GM13976 (cell line): ENCODE measurements around the gene NTNG2.
A peak's percentile ranks its signal among the peaks of the same experiment; 100 is the strongest.

Source experiments
- DNase-seq: peaks from one replicate; pipeline ENCODE4 v3.0.0; 2012; ENCODE audit warnings: low spot score
- in situ Hi-C: fragments of 300-500 bp; cut with MboI; formaldehyde crosslinking; loops from one replicate; pipeline ENCODE4 v1.12.0; 2022; ENCODE audit warnings: low sequenced_read_pairs, mixed read lengths, inconsistent platforms; ENCODE audit not compliant: unreplicated experiment
- TF ChIP-seq, protein P1 (sequence below): IDR thresholded peaks from 2 replicates; pipeline ENCODE4 v1.5.1; 2012; ENCODE audit warnings: borderline replicate concordance, mild to moderate bottlenecking; ENCODE audit not compliant: insufficient read depth; ENCODE audit errors: extremely low read depth, missing control alignments, control extremely low read depth

Gene NTNG2

DNA sequence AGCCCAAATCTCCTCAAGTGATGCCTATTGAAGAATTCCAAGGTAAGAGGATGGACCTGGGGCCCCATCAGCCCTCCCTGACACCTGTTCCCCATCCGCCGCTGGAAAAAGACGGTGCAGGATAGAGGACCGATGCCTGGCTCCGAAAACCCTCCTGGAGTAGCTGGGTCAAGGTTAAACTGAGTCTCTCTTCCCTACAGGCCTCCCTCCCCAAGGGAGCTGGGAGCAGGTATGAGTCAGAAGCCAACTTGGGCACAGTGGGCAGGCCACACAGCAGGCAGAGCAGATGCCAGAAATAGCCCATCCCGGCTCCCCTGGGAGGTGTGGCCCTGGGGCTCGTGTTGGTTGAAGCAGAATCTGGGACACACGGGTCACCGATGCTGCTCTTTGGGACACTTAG lies 75.6 kb downstream of the NTNG2 start:
- no peak for DNase-seq
- in situ Hi-C loops: no loop called here
- TF ChIP-seq, protein P1, sequence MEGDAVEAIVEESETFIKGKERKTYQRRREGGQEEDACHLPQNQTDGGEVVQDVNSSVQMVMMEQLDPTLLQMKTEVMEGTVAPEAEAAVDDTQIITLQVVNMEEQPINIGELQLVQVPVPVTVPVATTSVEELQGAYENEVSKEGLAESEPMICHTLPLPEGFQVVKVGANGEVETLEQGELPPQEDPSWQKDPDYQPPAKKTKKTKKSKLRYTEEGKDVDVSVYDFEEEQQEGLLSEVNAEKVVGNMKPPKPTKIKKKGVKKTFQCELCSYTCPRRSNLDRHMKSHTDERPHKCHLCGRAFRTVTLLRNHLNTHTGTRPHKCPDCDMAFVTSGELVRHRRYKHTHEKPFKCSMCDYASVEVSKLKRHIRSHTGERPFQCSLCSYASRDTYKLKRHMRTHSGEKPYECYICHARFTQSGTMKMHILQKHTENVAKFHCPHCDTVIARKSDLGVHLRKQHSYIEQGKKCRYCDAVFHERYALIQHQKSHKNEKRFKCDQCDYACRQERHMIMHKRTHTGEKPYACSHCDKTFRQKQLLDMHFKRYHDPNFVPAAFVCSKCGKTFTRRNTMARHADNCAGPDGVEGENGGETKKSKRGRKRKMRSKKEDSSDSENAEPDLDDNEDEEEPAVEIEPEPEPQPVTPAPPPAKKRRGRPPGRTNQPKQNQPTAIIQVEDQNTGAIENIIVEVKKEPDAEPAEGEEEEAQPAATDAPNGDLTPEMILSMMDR: no peak

GRCh38 chr9:132238026-132238972 lies 76.4 kb downstream of the NTNG2 start:
- in situ Hi-C loops: no loop called here
- DNase-seq: no peak
- TF ChIP-seq, protein P1: no peak

GRCh38 chr9:132238992-132239391 lies 77.1 kb downstream of the NTNG2 start:
- in situ Hi-C loops: no loop called here
- TF ChIP-seq, protein P1: no peak
- DNase-seq: no peak

DNA sequence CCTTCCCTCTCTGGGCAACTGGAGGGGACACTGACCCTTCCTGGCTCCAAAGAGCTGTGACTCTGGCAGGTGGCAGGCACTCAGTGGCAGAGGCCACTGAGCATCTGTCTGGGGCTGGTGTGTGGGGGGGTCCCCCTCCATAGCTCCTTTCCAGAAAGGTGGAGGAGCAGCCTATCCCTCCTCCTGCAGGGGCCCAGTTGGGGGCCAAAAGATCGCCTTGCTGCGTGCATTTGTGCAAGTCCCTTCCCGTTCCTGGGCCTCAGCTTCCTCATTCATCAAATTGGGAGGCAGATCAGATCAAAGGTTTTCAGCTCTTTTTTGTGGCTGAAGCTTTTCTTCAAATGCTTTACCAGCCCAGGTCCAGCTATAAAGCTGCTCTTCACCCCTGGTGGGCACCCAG lies 77.7 kb downstream of the NTNG2 start:
- no peak for DNase-seq
- TF ChIP-seq, protein P1: no peak
- in situ Hi-C loops: no loop called here

DNA sequence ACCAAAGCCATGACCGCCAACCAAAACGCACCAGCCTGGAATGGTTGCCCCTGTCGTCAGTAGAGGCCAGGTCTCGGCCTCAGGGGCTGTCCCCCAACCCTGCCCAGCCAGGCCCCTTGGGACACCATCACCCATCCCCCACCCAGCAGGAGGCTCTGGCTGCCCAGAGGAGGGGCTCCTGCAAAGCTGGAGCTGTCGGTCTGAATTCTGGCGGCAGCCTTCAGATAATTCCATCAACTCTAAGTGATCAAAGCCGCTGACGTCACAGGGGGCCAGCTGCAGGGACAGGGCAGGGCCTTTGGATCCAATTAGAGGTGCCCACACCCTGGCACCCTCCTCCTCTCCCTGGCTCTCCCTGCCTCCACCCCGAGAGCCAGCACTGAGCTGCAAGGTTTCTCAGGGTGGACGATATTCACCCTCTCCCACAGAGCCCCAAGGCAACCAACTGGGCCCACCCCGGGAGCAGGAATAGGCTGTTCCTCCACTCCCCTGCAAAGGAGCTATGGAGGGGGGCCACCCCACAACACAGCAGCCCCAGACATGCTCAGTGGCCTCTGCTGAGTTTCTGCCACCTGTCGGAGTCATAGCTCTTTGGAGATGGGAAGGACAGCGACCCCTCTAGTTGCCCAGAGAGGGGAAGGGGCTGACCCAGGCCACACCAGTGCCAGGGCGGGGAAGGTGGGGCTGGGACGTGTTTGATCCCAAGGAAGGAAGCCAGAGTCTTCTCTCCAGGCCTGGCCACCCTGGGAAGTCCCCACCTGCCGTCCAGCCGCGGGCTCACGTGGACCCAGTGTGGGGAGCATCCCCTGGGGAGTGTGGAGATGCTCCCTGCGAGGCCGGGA lies 78.4 kb downstream of the NTNG2 start:
- TF ChIP-seq, protein P1: no peak
- no peak for DNase-seq
- in situ Hi-C loops: no loop called here

DNA sequence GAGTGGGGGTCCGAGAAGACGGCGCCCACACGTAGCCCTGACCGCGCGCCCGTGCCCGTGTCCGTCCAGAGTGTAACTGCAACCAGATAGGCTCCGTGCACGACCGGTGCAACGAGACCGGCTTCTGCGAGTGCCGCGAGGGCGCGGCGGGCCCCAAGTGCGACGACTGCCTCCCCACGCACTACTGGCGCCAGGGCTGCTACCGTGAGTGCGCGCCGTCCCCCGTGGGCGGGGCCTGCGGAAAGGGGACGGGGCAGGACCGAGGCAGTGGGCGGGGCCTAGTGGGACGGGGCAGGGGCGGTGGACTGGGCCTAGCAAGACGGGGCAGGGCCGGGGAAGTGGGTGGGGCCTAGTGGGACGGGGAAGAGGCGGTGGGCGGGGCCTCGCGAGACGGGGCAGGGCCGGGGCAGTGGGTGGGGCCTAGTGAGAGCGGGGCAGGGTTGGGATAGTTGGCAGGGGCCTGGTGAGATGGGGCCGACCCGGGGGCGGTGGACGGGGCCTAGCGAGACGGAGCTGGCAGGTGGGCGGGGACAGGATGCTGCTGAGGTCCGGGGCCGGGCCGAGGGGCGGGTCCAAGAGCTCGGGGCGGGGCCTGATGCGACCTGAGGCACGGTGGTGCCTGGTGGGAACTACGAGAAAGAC lies 79.1 kb downstream of the NTNG2 start:
- TF ChIP-seq, protein P1: no peak
- peak; percentile 99 for DNase-seq
- in situ Hi-C loops: no loop called here
